H1 (cell line): ENCODE results near the gene TMEM178B. TPM values are rescaled to one million over a fixed set of nuclear protein-coding genes. Genes with fewer than 3 reads are reported as not detected.

Experiments
- CEBPB ChIP-seq: IDR thresholded peaks from 2 replicates; pipeline ENCODE4 v1.6.1; 2012; ENCODE audit warnings: low read depth, low read length
- EP300 ChIP-seq, 2 experiments: IDR thresholded peaks; 1 replicate in 1 of 2; 2 replicates in 1 of 2; pipeline ENCODE4 v1.6.1; 2011 to 2012; ENCODE audit warnings: low read depth in 2 of 2, low read length in 2 of 2, mild to moderate bottlenecking in 2 of 2, borderline replicate concordance in 1 of 2, inconsistent platforms in 1 of 2, moderate library complexity in 1 of 2
- EZH2 ChIP-seq: fragments of 200-600 bp; sonication (generic); IDR thresholded peaks from 2 replicates; pipeline ENCODE4 v1.7.1; 2012; ENCODE audit warnings: low read depth, mild to moderate bottlenecking, moderate library complexity, low read length, inconsistent platforms; ENCODE audit not compliant: severe bottlenecking
- GABPA ChIP-seq: IDR thresholded peaks from 2 replicates; pipeline ENCODE4 v1.6.1; 2011; ENCODE audit warnings: mild to moderate bottlenecking, low read length, moderate library complexity, borderline replicate concordance; ENCODE audit not compliant: insufficient read depth
- JUN ChIP-seq: IDR thresholded peaks from 2 replicates; pipeline ENCODE4 v1.6.1; 2011; ENCODE audit warnings: low read depth, mild to moderate bottlenecking, improper control_type of control experiment, low read length
- NANOG ChIP-seq: IDR thresholded peaks from 2 replicates; pipeline ENCODE4 v1.6.1; 2011; ENCODE audit warnings: low read length, low read depth, mild to moderate bottlenecking, inconsistent platforms; ENCODE audit not compliant: insufficient read depth, poor library complexity, severe bottlenecking
- RBBP5 ChIP-seq: IDR thresholded peaks from 2 replicates; pipeline ENCODE4 v1.7.1; 2012; ENCODE audit warnings: low read depth, mild to moderate bottlenecking, inconsistent platforms, low read length, moderate library complexity, borderline replicate concordance
- SP2 ChIP-seq: IDR thresholded peaks from 2 replicates; pipeline ENCODE4 v1.6.1; 2012; ENCODE audit warnings: mild to moderate bottlenecking, low read length, inconsistent platforms
- ZNF274 ChIP-seq: IDR thresholded peaks from 2 replicates; pipeline ENCODE4 v1.7.0; 2012; ENCODE audit warnings: low read length, borderline replicate concordance; ENCODE audit errors: extremely low read depth
- polyA plus RNA-seq, 7 experiments: library from polyadenylated mRNA; depleted of rRNA in 3 of 7; stranded (reverse) in 5 of 7; unstranded in 2 of 7; fragments of >200 nt in 5 of 7; fragments of 200-250 nt in 2 of 7; gene quantifications; 1 replicate in 5 of 7; 2 replicates in 1 of 7; 4 replicates in 1 of 7; pipeline versions ENCODE4 v1.2.1 to v1.2.3, GENCODE V29; 2011 to 2013; ENCODE audit warnings: missing spikeins in 2 of 7, mixed read lengths in 2 of 7
- total RNA-seq: library from RNA; stranded (reverse); fragmentation: NEBNext Ultra II Directional; extraction: Animal tissue kit (Norgen Biotek cat#: 25700); gene quantifications from 2 replicates; pipeline ENCODE4 v1.2.1, GENCODE V29; 2021
- TF ChIP-seq, protein P1 (sequence below): fragments of 300-600 bp; sonication (generic); IDR thresholded peaks from 2 replicates; pipeline ENCODE4 v1.7.1; 2012; ENCODE audit warnings: low read length, moderate library complexity, mild to moderate bottlenecking, inconsistent platforms; ENCODE audit not compliant: insufficient replicate concordance
- TF ChIP-seq, protein P2 (sequence below): IDR thresholded peaks from 2 replicates; pipeline ENCODE4 v1.6.1; 2011; ENCODE audit warnings: low read depth, mild to moderate bottlenecking, low read length; ENCODE audit not compliant: insufficient read depth

TMEM178B gene
- total and polyA plus RNA-seq, 2 of the 8 experiments (the other 6 are each of a cell fraction or from before 2014, with no cell fraction given) = 5.3 to 18.1 TPM

DNA sequence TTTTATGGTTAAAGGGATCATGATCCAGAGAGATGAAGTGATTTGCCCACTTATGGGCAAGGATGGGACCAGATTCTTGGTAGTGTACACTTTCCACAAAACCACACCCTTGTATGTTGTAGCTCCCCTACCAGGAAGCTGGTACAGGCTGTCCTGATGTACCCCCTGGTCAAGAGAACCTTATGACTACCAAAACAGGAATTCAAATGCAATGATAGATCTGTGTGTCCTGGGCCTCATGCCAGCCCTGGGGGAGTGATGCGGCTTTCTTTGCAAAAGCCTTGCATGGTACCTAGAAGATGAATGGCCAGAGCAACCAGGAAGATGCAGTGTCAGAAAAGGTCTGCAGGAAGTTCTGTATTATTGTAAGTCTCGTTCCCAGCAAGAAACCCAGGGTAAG is 382.4 kb downstream of the TMEM178B start (continued):
- TF ChIP-seq, protein P1, sequence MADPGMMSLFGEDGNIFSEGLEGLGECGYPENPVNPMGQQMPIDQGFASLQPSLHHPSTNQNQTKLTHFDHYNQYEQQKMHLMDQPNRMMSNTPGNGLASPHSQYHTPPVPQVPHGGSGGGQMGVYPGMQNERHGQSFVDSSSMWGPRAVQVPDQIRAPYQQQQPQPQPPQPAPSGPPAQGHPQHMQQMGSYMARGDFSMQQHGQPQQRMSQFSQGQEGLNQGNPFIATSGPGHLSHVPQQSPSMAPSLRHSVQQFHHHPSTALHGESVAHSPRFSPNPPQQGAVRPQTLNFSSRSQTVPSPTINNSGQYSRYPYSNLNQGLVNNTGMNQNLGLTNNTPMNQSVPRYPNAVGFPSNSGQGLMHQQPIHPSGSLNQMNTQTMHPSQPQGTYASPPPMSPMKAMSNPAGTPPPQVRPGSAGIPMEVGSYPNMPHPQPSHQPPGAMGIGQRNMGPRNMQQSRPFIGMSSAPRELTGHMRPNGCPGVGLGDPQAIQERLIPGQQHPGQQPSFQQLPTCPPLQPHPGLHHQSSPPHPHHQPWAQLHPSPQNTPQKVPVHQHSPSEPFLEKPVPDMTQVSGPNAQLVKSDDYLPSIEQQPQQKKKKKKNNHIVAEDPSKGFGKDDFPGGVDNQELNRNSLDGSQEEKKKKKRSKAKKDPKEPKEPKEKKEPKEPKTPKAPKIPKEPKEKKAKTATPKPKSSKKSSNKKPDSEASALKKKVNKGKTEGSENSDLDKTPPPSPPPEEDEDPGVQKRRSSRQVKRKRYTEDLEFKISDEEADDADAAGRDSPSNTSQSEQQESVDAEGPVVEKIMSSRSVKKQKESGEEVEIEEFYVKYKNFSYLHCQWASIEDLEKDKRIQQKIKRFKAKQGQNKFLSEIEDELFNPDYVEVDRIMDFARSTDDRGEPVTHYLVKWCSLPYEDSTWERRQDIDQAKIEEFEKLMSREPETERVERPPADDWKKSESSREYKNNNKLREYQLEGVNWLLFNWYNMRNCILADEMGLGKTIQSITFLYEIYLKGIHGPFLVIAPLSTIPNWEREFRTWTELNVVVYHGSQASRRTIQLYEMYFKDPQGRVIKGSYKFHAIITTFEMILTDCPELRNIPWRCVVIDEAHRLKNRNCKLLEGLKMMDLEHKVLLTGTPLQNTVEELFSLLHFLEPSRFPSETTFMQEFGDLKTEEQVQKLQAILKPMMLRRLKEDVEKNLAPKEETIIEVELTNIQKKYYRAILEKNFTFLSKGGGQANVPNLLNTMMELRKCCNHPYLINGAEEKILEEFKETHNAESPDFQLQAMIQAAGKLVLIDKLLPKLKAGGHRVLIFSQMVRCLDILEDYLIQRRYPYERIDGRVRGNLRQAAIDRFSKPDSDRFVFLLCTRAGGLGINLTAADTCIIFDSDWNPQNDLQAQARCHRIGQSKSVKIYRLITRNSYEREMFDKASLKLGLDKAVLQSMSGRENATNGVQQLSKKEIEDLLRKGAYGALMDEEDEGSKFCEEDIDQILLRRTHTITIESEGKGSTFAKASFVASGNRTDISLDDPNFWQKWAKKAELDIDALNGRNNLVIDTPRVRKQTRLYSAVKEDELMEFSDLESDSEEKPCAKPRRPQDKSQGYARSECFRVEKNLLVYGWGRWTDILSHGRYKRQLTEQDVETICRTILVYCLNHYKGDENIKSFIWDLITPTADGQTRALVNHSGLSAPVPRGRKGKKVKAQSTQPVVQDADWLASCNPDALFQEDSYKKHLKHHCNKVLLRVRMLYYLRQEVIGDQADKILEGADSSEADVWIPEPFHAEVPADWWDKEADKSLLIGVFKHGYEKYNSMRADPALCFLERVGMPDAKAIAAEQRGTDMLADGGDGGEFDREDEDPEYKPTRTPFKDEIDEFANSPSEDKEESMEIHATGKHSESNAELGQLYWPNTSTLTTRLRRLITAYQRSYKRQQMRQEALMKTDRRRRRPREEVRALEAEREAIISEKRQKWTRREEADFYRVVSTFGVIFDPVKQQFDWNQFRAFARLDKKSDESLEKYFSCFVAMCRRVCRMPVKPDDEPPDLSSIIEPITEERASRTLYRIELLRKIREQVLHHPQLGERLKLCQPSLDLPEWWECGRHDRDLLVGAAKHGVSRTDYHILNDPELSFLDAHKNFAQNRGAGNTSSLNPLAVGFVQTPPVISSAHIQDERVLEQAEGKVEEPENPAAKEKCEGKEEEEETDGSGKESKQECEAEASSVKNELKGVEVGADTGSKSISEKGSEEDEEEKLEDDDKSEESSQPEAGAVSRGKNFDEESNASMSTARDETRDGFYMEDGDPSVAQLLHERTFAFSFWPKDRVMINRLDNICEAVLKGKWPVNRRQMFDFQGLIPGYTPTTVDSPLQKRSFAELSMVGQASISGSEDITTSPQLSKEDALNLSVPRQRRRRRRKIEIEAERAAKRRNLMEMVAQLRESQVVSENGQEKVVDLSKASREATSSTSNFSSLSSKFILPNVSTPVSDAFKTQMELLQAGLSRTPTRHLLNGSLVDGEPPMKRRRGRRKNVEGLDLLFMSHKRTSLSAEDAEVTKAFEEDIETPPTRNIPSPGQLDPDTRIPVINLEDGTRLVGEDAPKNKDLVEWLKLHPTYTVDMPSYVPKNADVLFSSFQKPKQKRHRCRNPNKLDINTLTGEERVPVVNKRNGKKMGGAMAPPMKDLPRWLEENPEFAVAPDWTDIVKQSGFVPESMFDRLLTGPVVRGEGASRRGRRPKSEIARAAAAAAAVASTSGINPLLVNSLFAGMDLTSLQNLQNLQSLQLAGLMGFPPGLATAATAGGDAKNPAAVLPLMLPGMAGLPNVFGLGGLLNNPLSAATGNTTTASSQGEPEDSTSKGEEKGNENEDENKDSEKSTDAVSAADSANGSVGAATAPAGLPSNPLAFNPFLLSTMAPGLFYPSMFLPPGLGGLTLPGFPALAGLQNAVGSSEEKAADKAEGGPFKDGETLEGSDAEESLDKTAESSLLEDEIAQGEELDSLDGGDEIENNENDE = no peak
- TF ChIP-seq SP2 (no peak), EZH2 (no peak), EP300 (IDR thresholded peaks at IDR 0.05; ENCODE audit: borderline replicate concordance in 1 of 2, low read depth in 2 of 2, low read length in 2 of 2) (no peak), NANOG (no peak), CEBPB (no peak), JUN (no peak), RBBP5 (no peak), ZNF274 (no peak), GABPA (no peak)
- TF ChIP-seq, protein P2, sequence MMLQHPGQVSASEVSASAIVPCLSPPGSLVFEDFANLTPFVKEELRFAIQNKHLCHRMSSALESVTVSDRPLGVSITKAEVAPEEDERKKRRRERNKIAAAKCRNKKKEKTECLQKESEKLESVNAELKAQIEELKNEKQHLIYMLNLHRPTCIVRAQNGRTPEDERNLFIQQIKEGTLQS = no peak
